ENCODE measurements around the gene ATG2A. TPM values are rescaled to one million over a fixed set of nuclear protein-coding genes. Genes with fewer than 3 reads are reported as not detected.

The ATG2A gene
- total RNA-seq, 3 donors from 2014 or later: 35.4 to 39.8 (median 36.6) TPM

GRCh38 chr11:64951529-64951928 lies 34.5 kb upstream of the ATG2A start:
- ATAC-seq (no peak), DNase-seq (no peak)
- Histone ChIP-seq H3K4me1 (ENCODE audit: low read depth) (no peaks in the 10 kb centered on the region), H3K9me3 (no peaks in the 10 kb centered on the region), H3K36me3 (ENCODE audit: low read depth) (no peaks in the 10 kb centered on the region), H3K4me3 (no peak overlapping the region)
- intact Hi-C loops (cut with DNase I, micrococcal nuclease): no loop called here
- TF ChIP-seq, protein P1, sequence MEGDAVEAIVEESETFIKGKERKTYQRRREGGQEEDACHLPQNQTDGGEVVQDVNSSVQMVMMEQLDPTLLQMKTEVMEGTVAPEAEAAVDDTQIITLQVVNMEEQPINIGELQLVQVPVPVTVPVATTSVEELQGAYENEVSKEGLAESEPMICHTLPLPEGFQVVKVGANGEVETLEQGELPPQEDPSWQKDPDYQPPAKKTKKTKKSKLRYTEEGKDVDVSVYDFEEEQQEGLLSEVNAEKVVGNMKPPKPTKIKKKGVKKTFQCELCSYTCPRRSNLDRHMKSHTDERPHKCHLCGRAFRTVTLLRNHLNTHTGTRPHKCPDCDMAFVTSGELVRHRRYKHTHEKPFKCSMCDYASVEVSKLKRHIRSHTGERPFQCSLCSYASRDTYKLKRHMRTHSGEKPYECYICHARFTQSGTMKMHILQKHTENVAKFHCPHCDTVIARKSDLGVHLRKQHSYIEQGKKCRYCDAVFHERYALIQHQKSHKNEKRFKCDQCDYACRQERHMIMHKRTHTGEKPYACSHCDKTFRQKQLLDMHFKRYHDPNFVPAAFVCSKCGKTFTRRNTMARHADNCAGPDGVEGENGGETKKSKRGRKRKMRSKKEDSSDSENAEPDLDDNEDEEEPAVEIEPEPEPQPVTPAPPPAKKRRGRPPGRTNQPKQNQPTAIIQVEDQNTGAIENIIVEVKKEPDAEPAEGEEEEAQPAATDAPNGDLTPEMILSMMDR (IDR thresholded peaks at IDR 0.05): no peak

DNA sequence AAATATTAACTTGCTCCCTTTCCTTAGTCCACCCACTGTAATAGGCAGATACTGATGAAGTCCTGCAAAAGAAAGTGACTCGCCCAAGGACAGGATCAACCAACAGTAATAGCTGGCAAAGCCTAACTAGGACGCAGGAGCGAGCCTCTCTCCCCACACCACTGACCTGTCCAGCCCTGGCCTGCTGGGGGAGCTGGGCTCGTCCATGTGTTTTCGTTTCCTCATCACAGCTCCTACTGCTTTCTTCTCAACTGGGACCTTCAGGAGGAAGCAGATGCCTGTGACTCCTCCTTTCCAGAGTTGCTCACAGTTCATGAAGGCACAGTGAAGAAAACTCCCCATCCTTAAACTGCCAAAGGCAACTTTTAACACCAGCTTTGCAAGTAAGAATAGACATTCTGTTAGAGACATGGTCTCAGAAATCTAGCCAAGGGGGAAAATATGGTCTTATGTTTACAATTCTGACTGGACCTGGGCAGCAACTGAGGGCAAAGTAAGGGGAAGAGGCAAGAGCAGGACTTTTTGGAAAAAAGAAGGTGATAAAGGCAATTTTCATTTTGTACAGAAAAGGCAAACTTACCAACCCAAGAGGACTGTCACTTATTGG lies 30.3 kb upstream of the ATG2A start:
- ATAC-seq (peak; percentile 41), DNase-seq (no peak)
- TF ChIP-seq, protein P1 (IDR thresholded peaks at IDR 0.05): no peak
- H3K9me3 ChIP-seq: no peaks in the 10 kb centered on the region
- H3K36me3 ChIP-seq (ENCODE audit: low read depth): no peaks in the 10 kb centered on the region
- H3K4me3 ChIP-seq: no peak overlapping the region
- no peaks in the 10 kb centered on the region for H3K4me1 ChIP-seq (ENCODE audit: low read depth)
- intact Hi-C loops (cut with DNase I, micrococcal nuclease): no loop called here

DNA sequence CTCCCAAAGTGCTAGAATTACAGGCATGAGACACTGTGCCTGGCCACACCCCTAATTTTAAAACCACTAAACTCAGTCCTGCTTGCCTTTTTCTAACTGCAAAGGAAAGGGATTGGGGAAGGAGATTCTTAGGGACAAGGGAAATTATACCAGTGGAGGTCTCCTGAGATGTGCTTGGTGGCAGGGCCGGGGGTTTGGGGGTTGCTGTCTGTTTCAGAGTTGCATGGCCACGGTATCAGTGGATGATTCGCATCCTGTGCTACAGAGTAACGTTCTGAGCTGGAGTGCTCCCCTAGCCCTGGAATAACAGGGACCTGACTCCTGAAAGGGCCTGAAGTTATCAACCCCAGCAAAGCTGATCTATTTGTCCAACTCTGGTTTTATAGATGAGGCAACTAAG lies 19.5 kb upstream of the ATG2A start:
- ATAC-seq (no peak), DNase-seq (no peak)
- TF ChIP-seq, protein P1 (IDR thresholded peaks at IDR 0.05): no peak
- intact Hi-C loops (cut with DNase I, micrococcal nuclease): no loop called here
- Histone ChIP-seq H3K36me3 (ENCODE audit: low read depth) (peaks cover under 1% of the 10 kb centered on the region), H3K9me3 (no peaks in the 10 kb centered on the region), H3K4me3 (no peak overlapping the region), H3K4me1 (ENCODE audit: low read depth) (no peaks in the 10 kb centered on the region)

- intact Hi-C loops (cut with DNase I, micrococcal nuclease): no loop called here
- DNase-seq (no peak), ATAC-seq (peak; percentile 13)
These were observed 18.5 kb upstream of the ATG2A start, which contains the start of gene GPHA2 for GRCh38 chr11:64935359-64936081. TSS of gene GPHA2 (minus strand) at chr11:64935893. CDS start at chr11:64935460, 433 bp downstream.

DNA sequence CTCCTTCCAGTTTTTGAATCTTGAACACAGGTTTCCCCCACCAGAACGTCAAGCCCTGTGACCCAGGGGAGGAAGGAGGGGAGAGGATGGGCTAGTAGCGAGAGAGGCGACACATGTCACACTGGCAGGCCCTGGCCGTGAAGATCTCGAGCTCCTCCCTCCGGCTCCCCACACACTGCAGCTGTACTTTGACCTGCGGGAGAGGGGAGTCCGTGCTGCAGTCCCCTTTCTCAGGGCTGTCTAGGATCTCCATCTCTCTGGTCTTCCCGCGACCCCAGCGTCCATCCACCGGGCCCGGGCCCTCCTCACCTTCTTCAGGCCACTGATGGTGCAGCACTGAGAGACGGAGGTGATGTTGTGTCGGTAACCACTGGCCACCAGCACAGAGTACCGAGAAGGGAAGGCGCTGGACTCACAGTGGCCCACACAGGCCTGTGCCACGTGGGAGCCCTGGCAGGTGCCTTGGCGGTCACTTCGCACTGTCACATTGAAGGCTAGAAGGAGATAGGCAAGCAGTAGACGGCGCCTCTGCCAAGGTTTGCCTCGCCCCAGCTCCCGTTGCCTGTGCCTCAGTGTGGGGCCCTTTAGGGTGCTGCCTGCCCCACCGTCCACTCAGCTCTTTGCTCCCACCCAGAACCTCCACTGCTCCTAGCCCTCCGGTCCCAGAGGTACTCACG lies 17.8 kb upstream of the ATG2A start:
- TF ChIP-seq, protein P1 (IDR thresholded peaks at IDR 0.05): no peak
- H3K9me3 ChIP-seq: no peaks in the 10 kb centered on the region
- DNase-seq (no peak), ATAC-seq (peak; percentile 13)
- no peak overlapping the region for H3K4me3 ChIP-seq
- peaks cover 9% of the 10 kb centered on the region for H3K36me3 ChIP-seq (ENCODE audit: low read depth)
- intact Hi-C loops (cut with DNase I, micrococcal nuclease): no loop called here
- no peaks in the 10 kb centered on the region for H3K4me1 ChIP-seq (ENCODE audit: low read depth)

More at GRCh38 chr11:64935359-64936081, 18.5 kb upstream of the ATG2A start, which contains the start of gene GPHA2:
- Histone ChIP-seq H3K9me3 (no peaks in the 10 kb centered on the region), H3K36me3 (ENCODE audit: low read depth) (peaks cover 9% of the 10 kb centered on the region), H3K4me1 (ENCODE audit: low read depth) (no peaks in the 10 kb centered on the region), H3K4me3 (no peak within 1 kb of the TSS)
- TF ChIP-seq, protein P1 (IDR thresholded peaks at IDR 0.05): no peak
